Neural progenitor cell (in vitro differentiated cells): Measurements from ENCODE around the gene HNRNPL.

ENCODE experiments used
- CTCF ChIP-seq: fragments of 200-600 bp; sonication (generic); IDR thresholded peaks from 2 replicates; pipeline ENCODE4 v1.5.1; 2017; ENCODE audit warnings: antibody characterized with exemption, mild to moderate bottlenecking
- EZH2 ChIP-seq: fragments of 200-600 bp; sonication (generic); IDR thresholded peaks from 2 replicates; pipeline ENCODE4 v1.6.1; 2017; ENCODE audit warnings: antibody characterized with exemption, mild to moderate bottlenecking, moderate library complexity
- EZH2phosphoT487 ChIP-seq: fragments of 200-600 bp; sonication (generic); IDR thresholded peaks from 2 replicates; pipeline ENCODE4 v1.6.1; 2017; ENCODE audit warnings: antibody characterized with exemption

- no peak for TF ChIP-seq CTCF
- TF ChIP-seq EZH2: no peak
- TF ChIP-seq EZH2phosphoT487: no peak
Observed at GRCh38 chr19:38812009-38812840, 37.6 kb downstream of the HNRNPL start.
